Retinal pigment epithelial cell (primary cell): ENCODE measurements around the gene ANKRD45.
"Not testable (repeated sequence)": the region's sequence is repeated elsewhere in the genome, so short reads cannot be mapped to it uniquely, and the experiment has no call there.

Experiments used
- DNase-seq: peaks from one replicate; pipeline ENCODE4 v3.0.0-alpha.2; 2010; ENCODE audit warnings: low read depth
- H3K4me3 ChIP-seq: 2 replicates; pipeline ENCODE4 v1.5.1; 2011; ENCODE audit warnings: mild to moderate bottlenecking, low read length, control low read depth, moderate library complexity
- TF ChIP-seq, protein P1 (sequence below): conservative IDR thresholded peaks from 2 replicates; pipeline ENCODE4 v1.5.1; 2011; ENCODE audit warnings: low read depth, low read length, control low read depth, inconsistent platforms

ANKRD45 gene

GRCh38 chr1:173608503-173609216 is 61.0 kb downstream of the ANKRD45 start:
- DNase-seq = no peak
- H3K4me3 ChIP-seq = no peak overlapping the region
- TF ChIP-seq, protein P1, sequence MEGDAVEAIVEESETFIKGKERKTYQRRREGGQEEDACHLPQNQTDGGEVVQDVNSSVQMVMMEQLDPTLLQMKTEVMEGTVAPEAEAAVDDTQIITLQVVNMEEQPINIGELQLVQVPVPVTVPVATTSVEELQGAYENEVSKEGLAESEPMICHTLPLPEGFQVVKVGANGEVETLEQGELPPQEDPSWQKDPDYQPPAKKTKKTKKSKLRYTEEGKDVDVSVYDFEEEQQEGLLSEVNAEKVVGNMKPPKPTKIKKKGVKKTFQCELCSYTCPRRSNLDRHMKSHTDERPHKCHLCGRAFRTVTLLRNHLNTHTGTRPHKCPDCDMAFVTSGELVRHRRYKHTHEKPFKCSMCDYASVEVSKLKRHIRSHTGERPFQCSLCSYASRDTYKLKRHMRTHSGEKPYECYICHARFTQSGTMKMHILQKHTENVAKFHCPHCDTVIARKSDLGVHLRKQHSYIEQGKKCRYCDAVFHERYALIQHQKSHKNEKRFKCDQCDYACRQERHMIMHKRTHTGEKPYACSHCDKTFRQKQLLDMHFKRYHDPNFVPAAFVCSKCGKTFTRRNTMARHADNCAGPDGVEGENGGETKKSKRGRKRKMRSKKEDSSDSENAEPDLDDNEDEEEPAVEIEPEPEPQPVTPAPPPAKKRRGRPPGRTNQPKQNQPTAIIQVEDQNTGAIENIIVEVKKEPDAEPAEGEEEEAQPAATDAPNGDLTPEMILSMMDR = no peak

- no peak within 1 kb of the TSS for H3K4me3 ChIP-seq
- DNase-seq = no peak
- TF ChIP-seq, protein P1 = no peak
These were observed 66.5 kb downstream of the ANKRD45 start, which contains the start of gene SLC9C2 for GRCh38 chr1:173603056-173603591. SLC9C2 (minus strand) TSS chr1:173603072; CDS start chr1:173601776, 1,296 bp downstream.

- TF ChIP-seq, protein P1 = no peak
- DNase-seq = no peak
These were observed 68.1 kb downstream of the ANKRD45 start for GRCh38 chr1:173601588-173601987.

DNA sequence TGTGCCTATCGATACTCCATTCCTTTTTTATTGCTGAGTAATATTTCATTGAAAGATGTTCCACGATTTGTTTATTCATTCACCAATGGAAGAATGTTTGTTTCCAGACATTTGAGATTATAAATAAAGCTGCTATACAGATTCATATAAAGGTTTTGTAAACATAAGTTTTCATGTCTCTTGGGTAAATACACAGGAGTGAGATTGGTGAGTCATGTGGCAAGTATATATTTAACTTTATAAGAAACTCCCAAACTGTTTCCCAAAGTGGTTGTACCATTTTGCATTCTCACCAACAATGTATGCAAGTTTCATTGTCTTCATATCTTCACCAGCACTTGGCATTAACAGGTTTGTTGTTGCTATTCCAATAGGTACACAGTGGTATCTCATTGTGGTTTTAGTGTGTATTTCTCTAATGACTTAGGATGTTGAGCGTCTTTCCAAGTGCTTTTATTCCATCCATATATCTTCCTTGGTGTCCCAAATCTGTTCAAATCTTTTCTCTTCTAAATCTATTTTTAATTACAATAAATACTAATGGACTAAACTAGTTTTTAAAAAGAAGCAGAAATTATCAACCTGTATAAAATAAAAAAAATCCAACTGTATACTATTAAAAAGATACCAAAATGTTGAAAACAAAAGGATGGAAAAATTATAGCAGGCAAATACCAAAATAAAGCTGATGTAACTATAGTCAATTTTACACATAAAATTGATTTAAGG is 73.4 kb downstream of the ANKRD45 start:
- TF ChIP-seq, protein P1 = no peak
- no peak overlapping the region for H3K4me3 ChIP-seq
- DNase-seq = no peak

More at GRCh38 chr1:173601588-173601987, 68.1 kb downstream of the ANKRD45 start:
- H3K4me3 ChIP-seq = no peak overlapping the region

DNA sequence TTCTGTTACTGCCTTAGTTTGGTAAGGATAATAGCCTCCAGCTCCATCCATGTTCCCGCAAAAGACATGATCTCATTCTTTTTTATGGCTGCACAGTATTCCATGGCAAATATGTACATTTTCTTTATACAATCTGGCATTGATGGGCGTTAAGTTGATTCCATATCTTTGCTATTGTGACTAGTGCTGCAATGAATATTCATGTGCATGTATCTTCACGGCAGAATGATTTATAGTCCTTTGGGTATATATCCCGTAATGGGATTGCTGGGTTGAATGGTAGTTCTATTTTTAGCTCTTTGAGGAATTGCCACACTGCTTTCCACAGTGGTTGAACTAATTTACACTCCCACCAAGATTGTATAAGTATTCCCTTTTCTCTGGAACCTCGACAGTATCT is 78.5 kb downstream of the ANKRD45 start:
- DNase-seq, H3K4me3 ChIP-seq: not testable (repeated sequence)

DNA sequence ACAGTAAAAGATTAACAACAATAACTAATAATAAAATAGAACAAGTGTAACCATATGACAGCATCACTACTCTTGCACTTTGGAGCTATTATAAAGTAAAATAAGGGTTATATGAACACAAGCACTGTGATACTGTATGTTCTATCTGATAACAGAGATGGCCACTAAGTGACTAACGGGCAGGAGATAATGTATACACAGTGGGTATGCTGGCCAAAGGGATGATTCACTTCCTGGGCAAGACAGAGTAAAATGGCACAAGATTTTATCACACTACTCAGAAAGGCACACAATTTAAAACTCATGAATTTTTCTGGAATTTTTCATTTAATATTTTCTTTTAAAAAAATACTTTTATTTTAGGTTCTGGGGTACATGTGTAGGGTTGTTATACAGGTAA is 79.1 kb downstream of the ANKRD45 start:
- TF ChIP-seq, protein P1 = no peak
- no peak overlapping the region for H3K4me3 ChIP-seq
- no peak for DNase-seq

DNA sequence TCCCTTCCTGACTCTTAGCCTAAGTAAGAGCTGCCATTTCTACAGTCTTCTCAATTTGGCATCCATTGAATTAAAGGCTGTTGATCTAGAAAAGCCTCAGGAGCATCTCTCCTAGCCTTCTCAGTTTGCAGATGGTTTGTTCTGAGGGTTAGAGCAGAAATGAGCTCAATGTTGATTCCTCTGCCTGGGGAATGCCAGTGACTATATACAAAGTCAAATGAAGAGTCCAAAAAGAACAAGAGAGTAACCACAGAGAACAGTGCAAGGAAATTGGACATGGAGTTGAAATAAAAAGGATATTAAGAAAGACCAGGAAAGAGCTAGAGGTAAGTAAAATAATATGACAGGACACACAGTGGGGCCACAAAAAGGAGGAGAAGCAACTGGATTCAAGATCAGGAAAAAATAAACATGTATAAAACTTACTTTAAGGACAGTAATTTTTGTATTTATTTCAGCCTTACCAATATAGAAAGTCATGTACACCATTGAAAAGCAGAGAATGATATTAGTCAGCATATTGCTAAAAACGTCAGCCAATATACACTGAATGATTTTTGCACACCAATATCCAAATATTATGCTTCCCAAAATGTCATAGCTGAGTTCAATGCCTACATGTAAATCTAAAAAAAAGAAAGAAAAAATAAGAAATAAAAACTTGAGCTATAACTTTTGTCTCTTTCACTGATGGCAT is 88.1 kb downstream of the ANKRD45 start:
- TF ChIP-seq, protein P1 = no peak
- no peak for DNase-seq

More for the DNA sequence above, 88.1 kb downstream of the ANKRD45 start:
- no peak overlapping the region for H3K4me3 ChIP-seq
